ENCODE measurements around the gene KCNK3. TPM values are rescaled to one million over a fixed set of nuclear protein-coding genes. Genes with fewer than 3 reads are reported as not detected.

Gene KCNK3
- total and polyA plus RNA-seq, 2 experiments from 2014 or later, result not detected

GRCh38 chr2:26647981-26648380, 44.5 kb upstream of the KCNK3 start:
- Histone ChIP-seq H3K4me3 (no peak overlapping the region), H3K27me3 (replicated peaks; ENCODE audit: insufficient read depth) (peaks cover 49% of the 10 kb centered on the region), H3K4me1 (ENCODE audit: insufficient read depth) (no peaks in the 10 kb centered on the region), H3K79me2 (ENCODE audit: insufficient read depth) (no peaks in the 10 kb centered on the region), H4K20me1 (ENCODE audit: insufficient read depth) (no peaks in the 10 kb centered on the region), H2AFZ (no peak overlapping the region), H3F3A (ENCODE audit: insufficient read depth) (0 out of 2 replicates have a peak, but pooled peaks cover 10% of the 10 kb centered on the region), H3K27ac (no peak overlapping the region), H3K9ac (no peak overlapping the region), H3K9me3 (ENCODE audit: low read depth) (no peaks in the 10 kb centered on the region), H3K36me3 (ENCODE audit: low read depth) (no peaks in the 10 kb centered on the region), H3K4me2 (ENCODE audit: unreplicated experiment) (no peak overlapping the region), H3K9me2 (ENCODE audit: insufficient read depth) (no peaks in the 10 kb centered on the region)
- TF ChIP-seq EZH2phosphoT487 (IDR thresholded peaks at IDR 0.05; ENCODE audit: insufficient read depth, low read depth) (no peak), EZH2 (IDR thresholded peaks at IDR 0.05; ENCODE audit: insufficient read depth, poor library complexity, severe bottlenecking) (no peak)
- in situ Hi-C loops (cut with MboI), result no loop called here
- whole genome bisulfite sequencing, 2 experiments (ENCODE audit: low coverage in 1 of 2, low lambda C conversion rate in 2 of 2, missing lambda C conversion rate in 2 of 2), result 63 to 75% methylated on average over 3 of the region's 3 CpGs
- DNase-seq, result no peak

- TF ChIP-seq EZH2 (IDR thresholded peaks at IDR 0.05; ENCODE audit: insufficient read depth, poor library complexity, severe bottlenecking), result no peak
- no peak for TF ChIP-seq EZH2phosphoT487 (IDR thresholded peaks at IDR 0.05; ENCODE audit: insufficient read depth, low read depth)
- no peak overlapping the region for H3K4me2 ChIP-seq (ENCODE audit: unreplicated experiment)
- no peaks in the 10 kb centered on the region for H3K79me2 ChIP-seq (ENCODE audit: insufficient read depth)
- no peak for DNase-seq
- 54 to 65% methylated on average over 6 of the region's 6 CpGs for WGBS, 2 experiments (ENCODE audit: low coverage in 1 of 2, low lambda C conversion rate in 2 of 2, missing lambda C conversion rate in 2 of 2)
- 0 out of 2 replicates have a peak, but pooled peaks cover 10% of the 10 kb centered on the region for H3F3A ChIP-seq (ENCODE audit: insufficient read depth)
- no peak overlapping the region for H3K4me3 ChIP-seq
- H3K9me3 ChIP-seq (ENCODE audit: low read depth), result no peaks in the 10 kb centered on the region
- H3K27ac ChIP-seq, result no peak overlapping the region
- H3K27me3 ChIP-seq (replicated peaks; ENCODE audit: insufficient read depth), result peaks cover 46% of the 10 kb centered on the region
- no peak overlapping the region for H3K9ac ChIP-seq
- H3K4me1 ChIP-seq (ENCODE audit: insufficient read depth), result no peaks in the 10 kb centered on the region
- no peaks in the 10 kb centered on the region for H4K20me1 ChIP-seq (ENCODE audit: insufficient read depth)
- no peaks in the 10 kb centered on the region for H3K9me2 ChIP-seq (ENCODE audit: insufficient read depth)
- in situ Hi-C loops (cut with MboI), result no loop called here
- H3K36me3 ChIP-seq (ENCODE audit: low read depth), result no peaks in the 10 kb centered on the region
- no peak overlapping the region for H2AFZ ChIP-seq
These were observed 44.0 kb upstream of the KCNK3 start for GRCh38 chr2:26648516-26648915.

- DNase-seq, result no peak
- in situ Hi-C loops (cut with MboI), result no loop called here
- no peaks in the 10 kb centered on the region for H4K20me1 ChIP-seq (ENCODE audit: insufficient read depth)
- H3K79me2 ChIP-seq (ENCODE audit: insufficient read depth), result no peaks in the 10 kb centered on the region
- H3K4me1 ChIP-seq (ENCODE audit: insufficient read depth), result no peaks in the 10 kb centered on the region
- H3F3A ChIP-seq (ENCODE audit: insufficient read depth), result 0 out of 2 replicates have a peak, but pooled peaks cover 10% of the 10 kb centered on the region
- 20 to 22% methylated on average over 7 of the region's 7 CpGs for WGBS, 2 experiments (ENCODE audit: low coverage in 1 of 2, low lambda C conversion rate in 2 of 2, missing lambda C conversion rate in 2 of 2)
- no peaks in the 10 kb centered on the region for H3K9me3 ChIP-seq (ENCODE audit: low read depth)
- H3K27me3 ChIP-seq (replicated peaks; ENCODE audit: insufficient read depth), result peaks cover 43% of the 10 kb centered on the region
- no peak overlapping the region for H2AFZ ChIP-seq
- no peak overlapping the region for H3K4me3 ChIP-seq
- H3K36me3 ChIP-seq (ENCODE audit: low read depth), result no peaks in the 10 kb centered on the region
- no peak overlapping the region for H3K9ac ChIP-seq
- no peaks in the 10 kb centered on the region for H3K9me2 ChIP-seq (ENCODE audit: insufficient read depth)
- no peak overlapping the region for H3K4me2 ChIP-seq (ENCODE audit: unreplicated experiment)
- TF ChIP-seq EZH2 (IDR thresholded peaks at IDR 0.05; ENCODE audit: insufficient read depth, poor library complexity, severe bottlenecking) (no peak), EZH2phosphoT487 (IDR thresholded peaks at IDR 0.05; ENCODE audit: insufficient read depth, low read depth) (no peak)
- no peak overlapping the region for H3K27ac ChIP-seq
These were observed 43.2 kb upstream of the KCNK3 start for GRCh38 chr2:26649322-26649721.

- in situ Hi-C loops (cut with MboI), result no loop called here
- H3K9me2 ChIP-seq (ENCODE audit: insufficient read depth), result no peaks in the 10 kb centered on the region
- H3K4me1 ChIP-seq (ENCODE audit: insufficient read depth), result no peaks in the 10 kb centered on the region
- no peak for TF ChIP-seq EZH2phosphoT487 (IDR thresholded peaks at IDR 0.05; ENCODE audit: insufficient read depth, low read depth)
- TF ChIP-seq EZH2 (IDR thresholded peaks at IDR 0.05; ENCODE audit: insufficient read depth, poor library complexity, severe bottlenecking), result no peak
- no peak overlapping the region for H3K9ac ChIP-seq
- H3K79me2 ChIP-seq (ENCODE audit: insufficient read depth), result no peaks in the 10 kb centered on the region
- H3F3A ChIP-seq (ENCODE audit: insufficient read depth), result 0 out of 2 replicates have a peak, but pooled peaks cover 10% of the 10 kb centered on the region
- no peaks in the 10 kb centered on the region for H3K36me3 ChIP-seq (ENCODE audit: low read depth)
- H3K27me3 ChIP-seq (replicated peaks; ENCODE audit: insufficient read depth), result peaks cover 40% of the 10 kb centered on the region
- H4K20me1 ChIP-seq (ENCODE audit: insufficient read depth), result no peaks in the 10 kb centered on the region
- H3K4me2 ChIP-seq (ENCODE audit: unreplicated experiment), result no peak overlapping the region
- DNase-seq, result no peak
- H3K27ac ChIP-seq, result no peak overlapping the region
- 65 to 68% methylated on average over 12 of the region's 12 CpGs for WGBS, 2 experiments (ENCODE audit: low coverage in 1 of 2, low lambda C conversion rate in 2 of 2, missing lambda C conversion rate in 2 of 2)
- no peaks in the 10 kb centered on the region for H3K9me3 ChIP-seq (ENCODE audit: low read depth)
- no peak overlapping the region for H2AFZ ChIP-seq
- H3K4me3 ChIP-seq, result no peak overlapping the region
These were observed 42.4 kb upstream of the KCNK3 start for GRCh38 chr2:26649992-26650712.
